Hepatocyte (in vitro differentiated cells): ENCODE measurements around the gene SPATA12.

Experiments
- CTCF ChIP-seq: fragments of 200-600 bp; sonication (generic); IDR thresholded peaks from 2 replicates; pipeline ENCODE4 v1.5.1; 2016; ENCODE audit warnings: antibody characterized with exemption, mild to moderate bottlenecking; ENCODE audit not compliant: poor library complexity
- EZH2 ChIP-seq: fragments of 200-600 bp; sonication (generic); IDR thresholded peaks from 2 replicates; pipeline ENCODE4 v1.6.1; 2016; ENCODE audit warnings: antibody characterized with exemption, mild to moderate bottlenecking, borderline replicate concordance
- EZH2phosphoT487 ChIP-seq: fragments of 200-600 bp; sonication (generic); IDR thresholded peaks from one replicate; pipeline ENCODE4 v1.6.1; 2018; ENCODE audit warnings: antibody characterized with exemption, mild to moderate bottlenecking, low read depth, moderate library complexity; ENCODE audit not compliant: unreplicated experiment, severe bottlenecking

- TF ChIP-seq EZH2: no peak
- no peak for TF ChIP-seq CTCF
- no peak for TF ChIP-seq EZH2phosphoT487
Measured at GRCh38 chr3:57089043-57089442, 28.6 kb downstream of the SPATA12 start.
